GM10266 (cell line): ENCODE data around the gene SLC12A9.

ENCODE experiments used
- DNase-seq: peaks from one replicate; pipeline ENCODE4 v3.0.0; 2012; ENCODE audit errors: extremely low spot score
- TF ChIP-seq, protein P1 (sequence below): IDR thresholded peaks from 2 replicates; pipeline ENCODE4 v1.5.1; 2012; ENCODE audit warnings: mild to moderate bottlenecking, low read depth; ENCODE audit not compliant: control insufficient read depth, insufficient read depth; ENCODE audit errors: missing control alignments

Gene SLC12A9

DNA sequence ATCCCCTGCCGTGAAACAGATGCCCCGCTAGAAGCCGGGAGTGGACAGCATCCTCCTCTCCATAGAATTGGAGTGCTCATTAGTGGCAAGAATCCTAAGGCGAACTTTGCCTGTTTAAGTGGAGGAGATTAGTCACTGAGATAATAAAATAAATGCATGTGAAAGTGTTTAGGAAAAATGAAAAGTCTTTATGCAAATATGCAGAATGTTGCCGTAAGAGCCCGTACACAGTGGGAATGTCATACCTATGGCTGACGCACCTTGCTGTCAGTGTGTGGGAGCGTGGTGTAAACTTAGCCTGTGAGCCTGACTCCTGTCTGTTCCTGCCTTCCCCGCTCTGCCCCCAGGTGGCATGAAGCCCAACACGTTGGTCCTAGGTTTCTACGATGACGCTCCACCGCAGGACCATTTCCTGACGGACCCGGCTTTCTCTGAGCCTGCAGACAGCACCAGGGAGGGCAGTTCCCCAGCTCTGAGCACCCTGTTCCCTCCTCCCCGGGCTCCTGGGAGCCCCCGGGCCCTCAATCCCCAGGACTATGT is 12.9 kb downstream of the SLC12A9 start:
- DNase-seq: no peak
- TF ChIP-seq, protein P1, sequence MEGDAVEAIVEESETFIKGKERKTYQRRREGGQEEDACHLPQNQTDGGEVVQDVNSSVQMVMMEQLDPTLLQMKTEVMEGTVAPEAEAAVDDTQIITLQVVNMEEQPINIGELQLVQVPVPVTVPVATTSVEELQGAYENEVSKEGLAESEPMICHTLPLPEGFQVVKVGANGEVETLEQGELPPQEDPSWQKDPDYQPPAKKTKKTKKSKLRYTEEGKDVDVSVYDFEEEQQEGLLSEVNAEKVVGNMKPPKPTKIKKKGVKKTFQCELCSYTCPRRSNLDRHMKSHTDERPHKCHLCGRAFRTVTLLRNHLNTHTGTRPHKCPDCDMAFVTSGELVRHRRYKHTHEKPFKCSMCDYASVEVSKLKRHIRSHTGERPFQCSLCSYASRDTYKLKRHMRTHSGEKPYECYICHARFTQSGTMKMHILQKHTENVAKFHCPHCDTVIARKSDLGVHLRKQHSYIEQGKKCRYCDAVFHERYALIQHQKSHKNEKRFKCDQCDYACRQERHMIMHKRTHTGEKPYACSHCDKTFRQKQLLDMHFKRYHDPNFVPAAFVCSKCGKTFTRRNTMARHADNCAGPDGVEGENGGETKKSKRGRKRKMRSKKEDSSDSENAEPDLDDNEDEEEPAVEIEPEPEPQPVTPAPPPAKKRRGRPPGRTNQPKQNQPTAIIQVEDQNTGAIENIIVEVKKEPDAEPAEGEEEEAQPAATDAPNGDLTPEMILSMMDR: no peak

DNA sequence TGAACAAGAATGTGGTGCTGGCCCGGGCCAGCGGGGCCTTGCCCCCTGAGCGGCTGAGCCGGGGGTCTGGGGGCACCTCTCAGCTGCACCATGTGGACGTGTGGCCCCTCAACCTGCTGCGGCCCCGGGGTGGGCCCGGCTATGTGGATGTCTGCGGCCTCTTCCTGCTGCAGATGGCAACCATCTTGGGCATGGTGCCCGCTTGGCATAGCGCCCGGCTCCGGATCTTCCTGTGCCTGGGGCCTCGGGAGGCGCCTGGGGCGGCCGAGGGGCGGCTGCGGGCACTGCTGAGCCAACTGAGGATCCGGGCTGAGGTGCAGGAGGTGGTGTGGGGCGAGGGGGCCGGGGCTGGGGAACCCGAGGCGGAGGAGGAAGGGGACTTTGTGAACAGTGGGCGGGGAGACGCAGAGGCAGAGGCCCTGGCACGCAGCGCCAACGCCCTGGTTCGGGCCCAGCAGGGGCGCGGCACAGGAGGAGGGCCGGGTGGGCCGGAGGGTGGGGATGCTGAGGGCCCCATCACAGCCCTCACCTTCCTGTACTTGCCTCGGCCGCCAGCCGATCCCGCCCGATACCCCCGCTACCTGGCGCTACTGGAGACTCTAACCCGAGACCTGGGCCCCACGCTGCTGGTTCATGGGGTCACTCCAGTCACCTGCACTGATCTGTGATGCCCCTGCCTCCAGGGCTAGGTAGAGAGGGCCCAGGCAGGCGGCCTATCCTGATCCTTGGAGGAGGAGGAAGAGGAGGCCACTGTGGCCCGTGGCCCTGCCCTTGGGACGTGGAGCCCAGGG is 13.6 kb downstream of the SLC12A9 start:
- TF ChIP-seq, protein P1: no peak
- no peak for DNase-seq

DNA sequence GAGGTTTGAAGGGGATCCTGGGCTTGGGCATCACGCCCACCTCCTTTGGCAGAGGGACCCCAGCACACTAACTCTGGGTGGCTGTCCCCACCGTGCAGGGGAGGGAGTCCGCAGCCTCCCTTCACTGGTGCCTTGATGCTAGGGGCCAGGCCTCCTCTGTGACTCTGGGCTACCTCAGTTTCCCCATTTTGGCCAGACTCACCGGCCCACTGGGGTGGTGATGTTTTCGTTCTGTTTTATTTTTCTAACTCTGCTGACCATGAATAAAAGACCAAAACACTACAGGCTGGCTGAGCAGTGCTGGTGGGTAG is 14.2 kb downstream of the SLC12A9 start:
- TF ChIP-seq, protein P1: no peak
- no peak for DNase-seq

DNA sequence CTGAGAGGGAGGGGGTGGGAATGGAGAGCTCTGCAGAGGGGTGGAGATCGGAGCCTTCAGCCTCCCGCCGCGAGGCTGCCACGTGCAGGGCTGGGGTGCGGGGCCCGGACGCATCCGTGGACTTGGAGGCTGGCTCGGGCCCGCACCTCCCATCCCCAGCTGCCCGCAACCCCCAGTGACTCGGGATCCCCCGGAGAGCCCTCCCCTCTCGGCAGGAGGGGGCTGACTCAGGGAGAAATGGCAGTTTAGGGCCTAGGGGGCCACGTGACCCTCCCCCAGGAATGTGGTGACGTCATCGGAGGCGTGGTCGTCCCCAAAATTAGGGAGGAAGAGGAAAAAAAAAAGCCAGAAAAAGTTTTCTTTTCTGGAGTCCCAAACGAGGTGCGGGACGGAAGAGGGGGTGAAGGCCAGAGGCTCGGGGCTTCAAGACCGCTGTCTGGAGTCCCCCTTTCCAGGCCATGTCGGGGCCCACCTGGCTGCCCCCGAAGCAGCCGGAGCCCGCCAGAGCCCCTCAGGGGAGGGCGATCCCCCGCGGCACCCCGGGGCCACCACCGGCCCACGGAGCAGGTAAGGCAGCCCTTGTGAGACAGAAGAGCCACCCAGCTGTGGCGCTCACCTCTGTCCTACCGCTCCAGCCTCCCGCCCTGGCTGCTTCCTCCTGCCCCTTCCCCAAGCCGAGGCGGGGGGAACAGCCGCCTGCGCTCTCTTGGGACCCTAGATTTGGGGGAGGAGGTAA is 14.7 kb downstream of the SLC12A9 start, which contains the start of gene TRIP6:
TSS of gene TRIP6 (plus strand) at position 348 of the 736 bp plus-strand sequence. CDS start at position 459, 111 bp downstream.
- peak; percentile 88 for DNase-seq
- TF ChIP-seq, protein P1: no peak

DNA sequence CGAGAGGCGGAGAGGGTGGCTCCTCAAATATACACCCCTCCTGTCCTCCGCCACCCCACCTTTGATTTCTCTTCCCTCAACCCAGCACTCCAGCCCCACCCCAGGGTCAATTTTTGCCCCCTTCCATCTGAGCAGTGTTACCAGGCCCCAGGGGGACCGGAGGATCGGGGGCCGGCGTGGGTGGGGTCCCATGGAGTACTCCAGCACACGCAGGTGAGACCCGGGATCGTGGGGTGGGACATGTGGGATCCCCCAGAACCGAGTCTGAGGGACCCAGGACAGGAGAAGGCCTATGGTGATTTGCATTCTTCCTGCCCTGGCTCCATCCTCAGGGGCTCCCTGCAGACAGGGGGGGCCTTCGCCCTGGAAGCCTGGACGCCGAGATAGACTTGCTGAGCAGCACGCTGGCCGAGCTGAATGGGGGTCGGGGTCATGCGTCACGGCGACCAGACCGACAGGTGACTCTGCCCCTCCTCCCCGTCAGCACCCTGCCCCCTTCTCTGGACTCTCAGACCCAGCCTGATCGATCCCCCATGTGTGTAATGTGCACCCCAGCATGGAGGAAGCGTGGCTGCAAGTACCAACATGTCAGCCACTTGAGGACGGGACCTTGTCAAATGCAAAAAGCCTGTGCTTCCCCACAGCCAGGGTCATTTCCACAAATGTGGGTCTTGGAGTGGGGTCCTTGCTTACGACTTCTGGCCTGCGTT is 15.4 kb downstream of the SLC12A9 start:
- TF ChIP-seq, protein P1: no peak
- DNase-seq: no peak

DNA sequence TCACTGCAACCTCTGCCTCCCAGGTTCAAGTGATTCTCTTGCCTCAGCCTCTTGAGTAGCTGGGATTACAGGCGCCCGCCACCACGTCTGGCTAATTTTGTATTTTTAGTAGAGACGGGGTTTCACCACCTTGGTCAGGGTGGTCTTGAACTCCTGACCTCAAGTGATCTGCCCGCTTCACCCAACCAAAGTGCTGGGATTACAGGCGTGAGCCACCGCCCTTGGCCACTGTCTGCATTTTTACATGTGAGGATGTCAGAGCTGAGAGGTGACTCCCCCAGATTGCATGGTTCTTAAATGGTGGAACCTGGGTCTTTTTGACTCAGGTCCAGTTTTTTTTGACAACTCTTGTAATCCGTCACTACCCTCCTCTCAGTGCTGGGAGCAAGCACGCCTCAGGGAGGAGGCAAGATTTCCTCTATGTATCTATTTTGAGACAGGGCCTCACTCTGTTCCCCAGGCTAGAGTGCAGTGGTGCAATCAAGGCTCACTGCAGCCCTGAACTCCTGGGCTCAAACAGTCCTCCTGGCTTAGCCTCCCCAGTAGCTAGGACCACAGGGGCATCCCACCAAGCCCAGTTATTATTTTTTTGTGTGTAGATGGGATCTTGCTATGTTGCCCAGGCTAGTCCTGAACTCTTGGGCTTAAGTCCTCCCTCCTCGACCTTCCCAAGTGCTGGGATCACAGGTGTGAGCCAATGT is 21.2 kb downstream of the SLC12A9 start:
- DNase-seq: no peak
- TF ChIP-seq, protein P1: no peak
